HEK293 (cell line): Measurements from ENCODE around the gene APOC1.

Source experiments
- KLF17 ChIP-seq: fragments of 450-650 bp; formaldehyde crosslinking; IDR thresholded peaks from 2 replicates; pipeline ENCODE4 v1.5.1; 2016; ENCODE audit warnings: missing biosample characterization, missing genetic modification characterization
- MEIS1 ChIP-seq: sonication (generic); formaldehyde crosslinking; IDR thresholded peaks from 2 replicates; pipeline ENCODE4 v1.8.1; 2022; ENCODE audit warnings: missing genetic modification reagents, mild to moderate bottlenecking, borderline replicate concordance
- MYNN ChIP-seq: fragments of 450-650 bp; formaldehyde crosslinking; IDR thresholded peaks from 2 replicates; pipeline ENCODE4 v1.5.1; 2016; ENCODE audit warnings: missing biosample characterization, missing genetic modification characterization, borderline replicate concordance
- PRDM4 ChIP-seq: fragments of 450-650 bp; formaldehyde crosslinking; IDR thresholded peaks from 2 replicates; pipeline ENCODE4 v1.5.1; 2017; ENCODE audit warnings: missing biosample characterization, missing genetic modification characterization
- SCRT1 ChIP-seq: fragments of 450-650 bp; formaldehyde crosslinking; IDR thresholded peaks from 2 replicates; pipeline ENCODE4 v1.5.1; 2016; ENCODE audit warnings: missing biosample characterization, missing genetic modification characterization, borderline replicate concordance
- WT1 ChIP-seq: fragments of 450-650 bp; formaldehyde crosslinking; IDR thresholded peaks from 2 replicates; pipeline ENCODE4 v1.5.1; 2016; ENCODE audit warnings: missing biosample characterization, missing genetic modification characterization
- YY2 ChIP-seq: fragments of 450-650 bp; formaldehyde crosslinking; IDR thresholded peaks from 2 replicates; pipeline ENCODE4 v1.5.1; 2016; ENCODE audit warnings: missing biosample characterization, missing genetic modification characterization
- ZBTB11 ChIP-seq: fragments of 450-650 bp; formaldehyde crosslinking; conservative IDR thresholded peaks from 2 replicates; pipeline ENCODE4 v1.5.1; 2016; ENCODE audit warnings: low read depth, missing biosample characterization, missing genetic modification characterization
- ZBTB20 ChIP-seq: fragments of 450-650 bp; formaldehyde crosslinking; IDR thresholded peaks from 2 replicates; pipeline ENCODE4 v1.5.1; 2016; ENCODE audit warnings: missing biosample characterization, missing genetic modification characterization
- ZBTB26 ChIP-seq: fragments of 450-650 bp; formaldehyde crosslinking; optimal IDR thresholded peaks from 2 replicates; pipeline ENCODE3; 2016; ENCODE audit warnings: missing biosample characterization, mild to moderate bottlenecking, missing genetic modification characterization
- ZEB2 ChIP-seq: fragments of 450-650 bp; formaldehyde crosslinking; IDR thresholded peaks from 2 replicates; pipeline ENCODE4 v1.5.1; 2016; ENCODE audit warnings: missing biosample characterization, missing genetic modification characterization
- ZNF132 ChIP-seq: fragments of 450-650 bp; formaldehyde crosslinking; IDR thresholded peaks from 2 replicates; pipeline ENCODE4 v1.5.1; 2017; ENCODE audit warnings: missing biosample characterization, missing genetic modification characterization, borderline replicate concordance
- ZNF155 ChIP-seq: fragments of 450-650 bp; formaldehyde crosslinking; IDR thresholded peaks from 2 replicates; pipeline ENCODE4 v1.5.1; 2016; ENCODE audit warnings: missing biosample characterization, missing genetic modification characterization
- ZNF16 ChIP-seq: fragments of 450-650 bp; formaldehyde crosslinking; IDR thresholded peaks from 2 replicates; pipeline ENCODE4 v1.5.1; 2016; ENCODE audit warnings: low read depth, missing biosample characterization, missing genetic modification characterization
- ZNF174 ChIP-seq: fragments of 450-650 bp; formaldehyde crosslinking; IDR thresholded peaks from 2 replicates; pipeline ENCODE4 v1.5.0; 2017; ENCODE audit warnings: missing biosample characterization, mild to moderate bottlenecking, missing genetic modification characterization
- ZNF184 ChIP-seq: fragments of 450-650 bp; IDR thresholded peaks from 2 replicates; pipeline ENCODE4 v1.5.1; 2018; ENCODE audit warnings: missing biosample characterization, mild to moderate bottlenecking, missing genetic modification characterization
- ZNF223 ChIP-seq: fragments of 450-650 bp; formaldehyde crosslinking; IDR thresholded peaks from 2 replicates; pipeline ENCODE4 v1.5.1; 2016; ENCODE audit warnings: missing biosample characterization, missing genetic modification characterization
- ZNF416 ChIP-seq: fragments of 450-650 bp; formaldehyde crosslinking; IDR thresholded peaks from 2 replicates; pipeline ENCODE4 v1.5.1; 2016; ENCODE audit warnings: missing biosample characterization, missing genetic modification characterization
- ZNF426 ChIP-seq: fragments of 450-650 bp; formaldehyde crosslinking; IDR thresholded peaks from 2 replicates; pipeline ENCODE4 v1.5.1; 2017; ENCODE audit warnings: missing biosample characterization, missing genetic modification characterization, mild to moderate bottlenecking, inconsistent platforms, moderate library complexity
- ZNF449 ChIP-seq: fragments of 450-650 bp; formaldehyde crosslinking; IDR thresholded peaks from 2 replicates; pipeline ENCODE4 v1.5.1; 2017; ENCODE audit warnings: missing biosample characterization, mild to moderate bottlenecking, missing genetic modification characterization, moderate library complexity
- ZNF518A ChIP-seq: fragments of 450-650 bp; formaldehyde crosslinking; conservative IDR thresholded peaks from 2 replicates; pipeline ENCODE4 v1.5.1; 2016; ENCODE audit warnings: low read depth, missing biosample characterization, missing genetic modification characterization
- ZNF530 ChIP-seq: fragments of 450-650 bp; formaldehyde crosslinking; IDR thresholded peaks from 2 replicates; pipeline ENCODE4 v1.5.1; 2016; ENCODE audit warnings: low read depth, missing biosample characterization, missing genetic modification characterization
- ZNF600 ChIP-seq: fragments of 450-650 bp; formaldehyde crosslinking; IDR thresholded peaks from 2 replicates; pipeline ENCODE4 v1.5.1; 2016; ENCODE audit warnings: missing biosample characterization, missing genetic modification characterization
- ZNF777 ChIP-seq: fragments of 450-650 bp; formaldehyde crosslinking; IDR thresholded peaks from 2 replicates; pipeline ENCODE4 v1.5.1; 2017; ENCODE audit warnings: missing biosample characterization, missing genetic modification characterization, borderline replicate concordance

Gene APOC1

GRCh38 chr19:44955505-44956439 lies 41.4 kb downstream of the APOC1 start (continued):
- TF ChIP-seq SCRT1 (tag by site-specific recombination) (no peak), ZNF132 (tag by site-specific recombination) (no peak), ZEB2 (no peak), PRDM4 (tag by site-specific recombination) (no peak), ZNF518A (no peak), ZNF530 (tag by site-specific recombination) (no peak), MYNN (tag by site-specific recombination) (no peak), YY2 (no peak), WT1 (tag by site-specific recombination) (no peak), ZNF449 (tag by site-specific recombination) (no peak), ZNF223 (no peak), MEIS1 (CRISPR knock-in tag) (no peak), ZNF184 (no peak), ZBTB20 (tag by site-specific recombination) (peak; percentile 60; the same call in 1 of the 2 replicates), ZNF16 (no peak), ZBTB11 (no peak), ZNF600 (tag by site-specific recombination) (no peak), ZBTB26 (tag by site-specific recombination) (peak; percentile 5), ZNF174 (no peak), ZNF777 (no peak), ZNF155 (tag by site-specific recombination) (no peak), ZNF416 (no peak), KLF17 (tag by site-specific recombination) (no peak), ZNF426 (tag by site-specific recombination) (no peak)
